GM12872 (cell line): ENCODE results near the gene RAB11A.

ENCODE experiments used
- TF ChIP-seq, protein P1 (sequence below): IDR thresholded peaks from 3 replicates; pipeline ENCODE4 v1.5.1; 2011; ENCODE audit warnings: low read depth, mild to moderate bottlenecking, low read length, moderate library complexity; ENCODE audit not compliant: insufficient read depth

RAB11A gene

DNA sequence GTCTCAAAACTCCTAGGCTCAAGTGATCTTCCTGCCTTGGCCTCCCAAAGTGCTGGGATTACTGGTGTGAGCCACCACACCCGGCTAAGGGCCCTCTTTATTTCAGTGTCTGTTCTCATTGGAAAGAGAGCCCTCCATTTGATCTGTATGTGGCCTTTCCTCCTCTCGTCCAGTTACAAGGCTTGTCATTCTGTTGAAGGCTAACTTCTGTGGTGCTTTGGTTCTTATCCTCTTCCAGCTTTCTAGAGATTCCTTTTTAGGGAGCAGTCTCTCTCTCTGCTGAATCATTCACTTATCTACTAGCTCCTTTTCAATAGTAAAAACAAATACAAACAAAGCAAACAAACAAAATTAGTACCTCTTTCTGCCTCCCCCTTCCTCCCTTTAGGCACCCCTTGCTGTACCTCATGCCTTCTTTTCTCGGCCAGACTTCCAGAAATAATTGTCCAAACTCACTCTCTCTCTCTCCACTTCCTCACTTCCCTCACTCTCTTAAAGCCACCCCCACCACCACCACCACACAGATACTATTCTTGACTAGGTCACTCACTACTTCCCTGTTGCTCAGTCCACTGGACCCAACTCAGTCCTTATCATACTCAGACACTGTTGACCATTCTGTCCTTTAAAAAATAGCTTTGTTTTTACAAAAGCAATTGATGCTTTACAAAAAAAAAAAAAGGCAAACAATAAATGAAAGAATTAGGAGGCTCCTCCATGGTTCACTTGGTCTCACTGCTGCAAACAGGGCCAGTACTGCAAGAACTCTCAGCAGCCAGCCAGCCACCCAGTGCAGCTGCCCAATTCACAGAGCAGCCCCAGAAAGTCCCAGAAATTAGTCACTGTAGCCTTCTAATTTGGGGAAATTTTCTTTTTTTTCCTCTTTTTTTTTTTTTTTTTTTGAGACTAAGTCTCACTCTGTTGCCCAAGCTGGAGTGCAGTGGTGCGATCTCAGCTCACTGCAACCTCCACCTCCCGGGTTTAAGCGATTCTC lies 31.7 kb upstream of the RAB11A start:
- TF ChIP-seq, protein P1, sequence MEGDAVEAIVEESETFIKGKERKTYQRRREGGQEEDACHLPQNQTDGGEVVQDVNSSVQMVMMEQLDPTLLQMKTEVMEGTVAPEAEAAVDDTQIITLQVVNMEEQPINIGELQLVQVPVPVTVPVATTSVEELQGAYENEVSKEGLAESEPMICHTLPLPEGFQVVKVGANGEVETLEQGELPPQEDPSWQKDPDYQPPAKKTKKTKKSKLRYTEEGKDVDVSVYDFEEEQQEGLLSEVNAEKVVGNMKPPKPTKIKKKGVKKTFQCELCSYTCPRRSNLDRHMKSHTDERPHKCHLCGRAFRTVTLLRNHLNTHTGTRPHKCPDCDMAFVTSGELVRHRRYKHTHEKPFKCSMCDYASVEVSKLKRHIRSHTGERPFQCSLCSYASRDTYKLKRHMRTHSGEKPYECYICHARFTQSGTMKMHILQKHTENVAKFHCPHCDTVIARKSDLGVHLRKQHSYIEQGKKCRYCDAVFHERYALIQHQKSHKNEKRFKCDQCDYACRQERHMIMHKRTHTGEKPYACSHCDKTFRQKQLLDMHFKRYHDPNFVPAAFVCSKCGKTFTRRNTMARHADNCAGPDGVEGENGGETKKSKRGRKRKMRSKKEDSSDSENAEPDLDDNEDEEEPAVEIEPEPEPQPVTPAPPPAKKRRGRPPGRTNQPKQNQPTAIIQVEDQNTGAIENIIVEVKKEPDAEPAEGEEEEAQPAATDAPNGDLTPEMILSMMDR, result no peak

DNA sequence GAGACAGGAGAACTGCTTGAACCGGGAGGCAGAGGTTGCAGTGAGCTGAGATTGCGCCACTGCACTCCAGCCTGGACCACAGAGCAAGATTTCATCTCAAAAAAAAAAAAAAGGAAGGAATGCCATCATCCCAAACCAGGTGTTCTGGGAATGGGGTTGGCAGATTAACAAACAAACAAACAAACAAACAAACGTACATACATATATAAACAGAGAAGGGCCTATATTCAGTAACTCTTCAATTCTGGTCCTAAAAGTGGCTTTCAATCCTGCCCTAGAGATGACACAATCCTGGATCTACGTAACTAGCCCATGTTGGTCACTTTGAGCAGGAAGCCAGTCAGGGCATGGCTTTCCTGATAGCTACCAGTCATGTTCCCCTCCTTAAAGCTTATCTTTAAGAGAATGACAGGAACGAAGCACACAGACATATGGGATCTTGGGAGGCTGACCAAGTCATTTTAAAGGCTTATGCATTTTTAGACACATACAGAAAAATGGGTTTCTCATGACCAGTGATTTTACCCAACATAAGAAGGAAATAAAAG lies 29.9 kb upstream of the RAB11A start:
- TF ChIP-seq, protein P1, result no peak

DNA sequence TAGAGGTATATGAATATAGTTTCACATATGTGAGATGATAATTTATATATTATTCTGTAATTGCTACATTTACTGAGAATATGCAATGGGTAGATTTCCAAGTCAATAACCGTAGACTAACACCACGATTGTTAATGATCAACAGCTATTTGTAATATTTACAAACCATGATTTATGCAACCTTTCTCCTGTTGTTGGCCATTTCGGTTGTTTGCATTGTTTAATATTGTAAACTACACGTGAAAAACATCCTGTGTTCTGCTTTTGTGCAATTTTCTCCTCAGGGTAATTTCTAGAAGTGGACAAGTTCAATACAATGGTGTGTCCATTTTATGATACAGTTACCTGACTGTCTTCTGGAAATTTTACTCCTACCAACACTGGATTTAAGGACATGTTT lies 29.3 kb upstream of the RAB11A start:
- TF ChIP-seq, protein P1, result no peak

DNA sequence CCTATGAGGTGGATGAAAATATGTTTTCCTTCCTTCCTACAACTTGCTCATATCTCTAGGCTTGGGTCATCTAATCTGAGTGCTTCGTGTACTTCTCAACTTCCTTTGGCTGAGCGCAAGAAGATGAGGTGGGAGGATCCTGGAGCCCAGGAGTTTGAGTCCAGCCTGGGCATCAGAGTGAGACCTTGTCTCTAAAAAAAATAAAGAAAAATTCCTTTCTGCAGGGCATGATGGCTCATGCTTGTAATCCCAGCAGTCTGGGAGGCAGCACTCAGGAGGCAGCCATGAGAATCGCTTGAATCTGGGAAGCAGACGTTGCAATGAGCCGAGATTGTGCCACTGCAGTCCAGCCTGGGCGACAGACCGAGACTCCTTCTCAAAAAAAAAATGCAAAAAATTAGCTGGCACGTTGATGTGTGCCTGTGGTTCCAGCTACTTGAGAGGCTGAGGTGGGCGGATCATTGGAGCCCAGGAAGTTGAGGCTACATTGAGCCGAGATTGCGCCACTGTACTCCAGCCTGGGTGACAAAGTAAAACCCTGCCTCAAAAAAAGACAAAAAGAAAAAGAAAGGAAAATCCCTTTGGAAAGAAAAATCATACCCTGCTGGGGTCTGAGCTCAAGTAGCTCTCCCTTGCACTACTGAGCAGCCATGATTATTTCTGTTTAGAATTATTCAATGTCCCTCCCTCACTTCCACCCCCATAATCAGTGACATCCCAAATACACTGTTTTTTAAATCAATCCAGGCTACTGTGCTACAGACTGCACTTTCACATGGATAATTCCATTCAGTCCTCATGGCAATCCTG lies 28.0 kb upstream of the RAB11A start:
- TF ChIP-seq, protein P1, result no peak

DNA sequence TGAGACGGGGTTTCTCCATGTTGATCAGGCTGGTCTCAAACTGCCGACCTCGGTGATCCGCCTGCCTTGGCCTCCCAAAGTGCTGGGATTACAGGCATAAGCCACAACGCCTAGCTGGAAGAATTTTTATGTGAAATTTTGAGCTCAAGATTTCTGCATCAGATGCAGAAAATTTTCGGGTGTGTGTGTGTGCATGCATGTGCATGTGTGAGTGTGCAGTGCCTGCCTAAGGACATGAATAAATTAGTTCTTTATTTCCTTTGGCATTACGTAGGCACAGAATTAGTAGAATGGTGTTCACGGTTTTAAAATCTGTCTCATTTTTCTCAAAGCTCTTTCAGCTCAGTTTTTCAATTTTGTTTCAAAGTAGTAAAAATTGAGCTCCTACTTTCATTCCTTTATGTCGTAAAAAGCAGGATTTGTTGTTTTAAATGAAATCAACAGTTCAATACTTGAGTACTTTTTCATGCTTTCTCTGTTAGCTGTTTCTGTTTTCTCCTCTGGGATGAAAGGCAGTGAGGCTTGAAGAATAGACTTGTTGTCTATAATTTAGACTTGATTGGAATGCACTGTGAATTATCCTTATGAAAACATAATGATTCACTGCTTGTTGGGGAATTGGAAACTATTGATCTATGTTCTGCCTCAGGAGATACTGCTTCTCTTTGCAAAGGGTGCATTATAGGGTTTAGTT lies 23.3 kb upstream of the RAB11A start:
- TF ChIP-seq, protein P1, result no peak

DNA sequence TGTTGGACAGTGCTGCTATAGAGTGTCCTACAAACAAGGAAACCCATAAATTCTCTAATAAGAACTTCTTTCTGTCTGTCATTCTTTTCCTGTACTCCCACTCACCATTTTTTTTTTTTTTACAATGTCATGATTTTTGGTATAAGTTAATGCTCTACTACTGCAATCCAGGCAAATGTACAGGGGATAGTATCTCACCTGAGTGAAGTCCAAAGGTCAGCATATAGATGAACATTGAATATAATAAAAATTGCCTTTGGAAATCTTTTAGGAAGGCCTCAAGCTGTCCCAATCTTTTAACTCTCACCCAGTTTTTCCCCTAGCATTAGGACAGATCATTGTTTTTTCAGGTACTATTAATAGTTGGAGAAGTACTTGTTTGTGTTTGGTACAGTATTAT lies 21.3 kb upstream of the RAB11A start:
- TF ChIP-seq, protein P1, result no peak

DNA sequence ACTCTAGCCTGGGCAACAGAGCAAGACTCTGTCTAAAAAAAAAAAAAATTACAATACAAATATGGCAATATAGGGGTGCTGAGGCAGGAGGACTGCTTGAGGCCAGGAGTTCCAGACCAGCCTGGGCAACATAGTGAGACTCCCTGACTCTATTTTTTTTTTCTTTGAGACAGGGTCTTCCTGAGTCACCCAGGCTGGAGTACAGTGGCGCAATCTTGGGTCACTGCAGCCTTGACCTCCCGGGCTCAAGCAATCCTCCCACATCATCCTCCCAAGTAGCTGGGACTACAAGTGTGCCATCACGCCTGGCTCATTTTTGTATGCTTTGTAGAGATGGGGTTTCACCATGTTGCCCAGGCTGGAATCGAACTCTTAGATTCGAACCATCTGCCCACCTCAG lies 17.3 kb upstream of the RAB11A start:
- TF ChIP-seq, protein P1, result no peak
